Fibroblast of lung (primary cell): ENCODE results near the gene LOC101059915.

Experiments
- DNase-seq, 2 donors: peaks; one replicate each; pipeline versions ENCODE4 v3.0.0 to v3.0.0-alpha.2; 2010; ENCODE audit warnings: low read depth in 2 of 2
- H2AFZ ChIP-seq: 2 replicates; pipeline ENCODE4 v1.5.1; 2012; ENCODE audit warnings: low read length, control low read depth, inconsistent platforms
- H3K27ac ChIP-seq: 2 replicates; pipeline ENCODE4 v1.5.1; 2011; ENCODE audit warnings: low read length, control low read depth; ENCODE audit not compliant: insufficient read depth
- H3K27me3 ChIP-seq: 2 replicates; pipeline ENCODE4 v1.5.1; 2011; ENCODE audit warnings: mild to moderate bottlenecking, low read length; ENCODE audit not compliant: control insufficient read depth, insufficient read depth
- H3K36me3 ChIP-seq: 2 replicates; pipeline ENCODE4 v1.5.1; 2011; ENCODE audit warnings: low read length; ENCODE audit not compliant: control insufficient read depth, insufficient read depth
- H3K4me1 ChIP-seq: 2 replicates; pipeline ENCODE4 v1.5.1; 2011; ENCODE audit warnings: low read length; ENCODE audit not compliant: control insufficient read depth, insufficient read depth; ENCODE audit errors: extremely low read depth
- H3K4me2 ChIP-seq: 2 replicates; pipeline ENCODE4 v1.5.1; 2011; ENCODE audit warnings: low read length, control low read depth; ENCODE audit not compliant: insufficient read depth; ENCODE audit errors: extremely low read depth
- H3K4me3 ChIP-seq, 4 experiments: fragments of 200-600 bp in 1 of 4; sonication (generic) in 1 of 4; replicated peaks in 1 of 4; 2 replicates each; pipeline ENCODE4 v1.5.1; 2011 to 2016; ENCODE audit warnings: low read length in 4 of 4, low read depth in 3 of 4, mild to moderate bottlenecking in 3 of 4, control low read depth in 2 of 4, inconsistent platforms in 1 of 4, mixed read lengths in 1 of 4; ENCODE audit not compliant: insufficient read depth in 1 of 4; ENCODE audit errors: control extremely low read depth in 1 of 4
- H3K79me2 ChIP-seq: 2 replicates; pipeline ENCODE4 v1.5.1; 2012; ENCODE audit warnings: mild to moderate bottlenecking, low read length, inconsistent platforms; ENCODE audit not compliant: control insufficient read depth, insufficient read depth
- H3K9ac ChIP-seq: 2 replicates; pipeline ENCODE4 v1.5.1; 2011; ENCODE audit warnings: mild to moderate bottlenecking, low read length, control low read depth; ENCODE audit not compliant: insufficient read depth
- H3K9me3 ChIP-seq: 2 replicates; pipeline ENCODE4 v1.5.1; 2012; ENCODE audit warnings: low read depth, low read length; ENCODE audit not compliant: control insufficient read depth, insufficient read depth
- H4K20me1 ChIP-seq: 2 replicates; pipeline ENCODE4 v1.5.1; 2011; ENCODE audit warnings: low read length; ENCODE audit not compliant: control insufficient read depth, insufficient read depth; ENCODE audit errors: extremely low read depth
- CTCF ChIP-seq, 2 donors: IDR thresholded peaks in 1 of 2; conservative IDR thresholded peaks in 1 of 2; 1 replicate in 1 of 2; 2 replicates in 1 of 2; pipeline ENCODE4 v1.5.1; 2011 to 2012; ENCODE audit warnings: low read length in 2 of 2, control low read depth in 1 of 2, inconsistent platforms in 1 of 2, low read depth in 1 of 2, mild to moderate bottlenecking in 1 of 2
- EZH2 ChIP-seq: IDR thresholded peaks from 2 replicates; pipeline ENCODE4 v1.5.1; 2012; ENCODE audit warnings: low read length, control low read depth, mild to moderate bottlenecking; ENCODE audit errors: missing control alignments

The LOC101059915 gene

GRCh38 chrX:71634366-71634765 lies 33.0 kb upstream of the LOC101059915 start:
- Histone ChIP-seq H3K4me2 (no peak overlapping the region), H3K79me2 (no peaks in the 10 kb centered on the region), H3K4me1 (no peaks in the 10 kb centered on the region), H3K36me3 (no peaks in the 10 kb centered on the region), H3K9me3 (no peaks in the 10 kb centered on the region), H3K27ac (no peak overlapping the region), H2AFZ (no peak overlapping the region), H4K20me1 (no peaks in the 10 kb centered on the region), H3K9ac (no peak overlapping the region), H3K4me3 (no peak overlapping the region), H3K27me3 (no peaks in the 10 kb centered on the region)
- TF ChIP-seq CTCF (conservative IDR thresholded peaks at IDR 0.05 in 1 of 2, IDR thresholded peaks at IDR 0.05 in 1 of 2; ENCODE audit: low read depth in 1 of 2, low read length in 2 of 2) (no peak), EZH2 (no peak)
- no peak for DNase-seq

GRCh38 chrX:71636438-71637252 lies 30.7 kb upstream of the LOC101059915 start:
- no peaks in the 10 kb centered on the region for H3K36me3 ChIP-seq
- no peak overlapping the region for H3K9ac ChIP-seq
- H3K4me2 ChIP-seq: no peak overlapping the region
- H3K4me3 ChIP-seq: no peak overlapping the region
- H3K27ac ChIP-seq: no peak overlapping the region
- TF ChIP-seq EZH2 (no peak), CTCF (conservative IDR thresholded peaks at IDR 0.05 in 1 of 2, IDR thresholded peaks at IDR 0.05 in 1 of 2; ENCODE audit: low read depth in 1 of 2, low read length in 2 of 2) (no peak)
- no peak overlapping the region for H2AFZ ChIP-seq
- H3K27me3 ChIP-seq: no peaks in the 10 kb centered on the region
- H3K79me2 ChIP-seq: no peaks in the 10 kb centered on the region
- H3K4me1 ChIP-seq: no peaks in the 10 kb centered on the region
- H4K20me1 ChIP-seq: no peaks in the 10 kb centered on the region
- no peaks in the 10 kb centered on the region for H3K9me3 ChIP-seq
- DNase-seq: no peak

GRCh38 chrX:71637253-71637618 lies 30.1 kb upstream of the LOC101059915 start:
- DNase-seq: peak; percentile 7 to 18
- Histone ChIP-seq H3K4me3 (no peak overlapping the region), H3K79me2 (no peaks in the 10 kb centered on the region), H2AFZ (no peak overlapping the region), H3K9me3 (no peaks in the 10 kb centered on the region), H3K4me1 (no peaks in the 10 kb centered on the region), H3K27me3 (no peaks in the 10 kb centered on the region), H3K4me2 (no peak overlapping the region), H4K20me1 (no peaks in the 10 kb centered on the region), H3K27ac (no peak overlapping the region), H3K36me3 (no peaks in the 10 kb centered on the region), H3K9ac (no peak overlapping the region)
- TF ChIP-seq EZH2: no peak
- TF ChIP-seq CTCF (conservative IDR thresholded peaks at IDR 0.05 in 1 of 2, IDR thresholded peaks at IDR 0.05 in 1 of 2; ENCODE audit: low read depth in 1 of 2, low read length in 2 of 2): no peak
